Ovary (tissue), 3 donors: ENCODE results near the gene PRPF40A.

Source experiments
- CTCF ChIP-seq, 3 donors: fragments of 450-650 bp in 2 of 3; fragments of 200-600 bp in 1 of 3; IDR thresholded peaks; one replicate each; pipeline versions ENCODE4 v1.5.1 to v1.8.0; 2016 to 2022; ENCODE audit warnings: antibody characterized with exemption in 3 of 3, mild to moderate bottlenecking in 1 of 3
- EP300 ChIP-seq: sonication (generic); formaldehyde crosslinking; IDR thresholded peaks from one replicate; pipeline ENCODE4 v1.6.1; 2017; ENCODE audit warnings: antibody characterized with exemption
- POLR2A ChIP-seq: fragments of 450-650 bp; IDR thresholded peaks from one replicate; pipeline ENCODE4 v1.6.1; 2017; ENCODE audit warnings: antibody characterized with exemption, mild to moderate bottlenecking, moderate library complexity
- donor health status: DM: no; HTN: no; CAD: no.

GRCh38 chr2:152647552-152647951 is 69.7 kb downstream of the PRPF40A start:
- no peak for TF ChIP-seq CTCF (IDR thresholded peaks at IDR 0.05)
- TF ChIP-seq POLR2A = no peak
- TF ChIP-seq EP300 = no peak
